ENCODE measurements around the gene STOML3. TPM values are rescaled to one million over a fixed set of nuclear protein-coding genes. Genes with fewer than 3 reads are reported as not detected.

STOML3 gene
- total RNA-seq, 1 experiment from 2014 or later = not detected

DNA sequence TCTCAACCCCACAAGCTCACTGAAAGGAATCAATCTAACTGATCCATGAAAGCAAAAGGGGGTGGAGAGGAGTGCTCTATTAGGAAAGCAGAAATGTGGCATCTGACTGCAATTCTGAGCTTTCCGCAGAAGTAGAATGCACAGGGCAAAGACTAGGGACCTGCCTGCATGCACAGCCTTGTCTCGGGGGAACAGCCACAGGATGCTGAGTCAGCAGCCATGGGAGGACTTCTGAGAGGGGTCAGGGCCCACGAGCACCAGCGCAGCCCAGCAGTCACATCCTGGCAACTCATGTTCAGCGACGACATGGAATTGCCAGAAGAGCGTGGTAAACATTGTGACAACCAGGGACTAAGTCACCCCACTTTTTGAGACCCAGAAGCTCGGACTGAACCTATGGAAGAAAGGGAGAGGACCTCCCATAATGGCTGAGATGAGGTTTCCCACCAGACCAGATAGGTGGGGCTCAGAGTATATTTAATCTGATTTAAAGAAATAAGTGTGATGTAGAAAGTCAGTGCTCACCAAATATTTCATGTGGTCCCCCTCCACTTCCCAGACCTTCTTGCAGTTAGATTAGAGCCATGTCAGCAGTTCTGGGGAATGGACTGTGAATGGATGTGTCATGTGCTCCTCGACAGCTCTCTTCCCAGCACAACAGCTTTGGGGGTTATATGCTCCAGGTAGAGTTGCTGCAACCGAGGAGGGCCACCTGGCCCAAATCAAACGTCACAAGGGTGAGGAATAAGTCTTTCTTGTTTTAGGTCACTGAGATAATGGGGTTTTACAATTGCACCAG is 32.6 kb downstream of the STOML3 start:
- in situ Hi-C loops (cut with HindIII; ENCODE audit: low pct_unique_long_range_greater_than_20kb, low sequenced_read_pairs) = no loop called here
- Histone ChIP-seq H3K4me1 (ENCODE audit: control insufficient read depth, insufficient read depth, low read length) (no peaks in the 10 kb centered on the region), H3K27me3 (ENCODE audit: control insufficient read depth, insufficient read depth, low read length) (no peaks in the 10 kb centered on the region), H3K4me3 (ENCODE audit: low read depth in 2 of 2, low read length in 2 of 2) (no peak overlapping the region), H3K9me3 (ENCODE audit: control insufficient read depth, insufficient read depth, low read depth, low read length) (no peaks in the 10 kb centered on the region), H3K36me3 (ENCODE audit: control insufficient read depth, insufficient read depth, low read length) (no peaks in the 10 kb centered on the region), H3K27ac (ENCODE audit: low read length) (no peak overlapping the region)
- CTCF ChIA-PET = no interaction called here
- POLR2A ChIA-PET = no interaction called here
- no peak for ATAC-seq
- no TSS peak for BruUV-seq (replicated peaks)
- DNase-seq (ENCODE audit: low read depth, low spot score) = no peak
- TF ChIP-seq POLR2AphosphoS5 (IDR thresholded peaks at IDR 0.05; ENCODE audit: low read depth, low read length) = no peak
- TF ChIP-seq, protein P1, sequence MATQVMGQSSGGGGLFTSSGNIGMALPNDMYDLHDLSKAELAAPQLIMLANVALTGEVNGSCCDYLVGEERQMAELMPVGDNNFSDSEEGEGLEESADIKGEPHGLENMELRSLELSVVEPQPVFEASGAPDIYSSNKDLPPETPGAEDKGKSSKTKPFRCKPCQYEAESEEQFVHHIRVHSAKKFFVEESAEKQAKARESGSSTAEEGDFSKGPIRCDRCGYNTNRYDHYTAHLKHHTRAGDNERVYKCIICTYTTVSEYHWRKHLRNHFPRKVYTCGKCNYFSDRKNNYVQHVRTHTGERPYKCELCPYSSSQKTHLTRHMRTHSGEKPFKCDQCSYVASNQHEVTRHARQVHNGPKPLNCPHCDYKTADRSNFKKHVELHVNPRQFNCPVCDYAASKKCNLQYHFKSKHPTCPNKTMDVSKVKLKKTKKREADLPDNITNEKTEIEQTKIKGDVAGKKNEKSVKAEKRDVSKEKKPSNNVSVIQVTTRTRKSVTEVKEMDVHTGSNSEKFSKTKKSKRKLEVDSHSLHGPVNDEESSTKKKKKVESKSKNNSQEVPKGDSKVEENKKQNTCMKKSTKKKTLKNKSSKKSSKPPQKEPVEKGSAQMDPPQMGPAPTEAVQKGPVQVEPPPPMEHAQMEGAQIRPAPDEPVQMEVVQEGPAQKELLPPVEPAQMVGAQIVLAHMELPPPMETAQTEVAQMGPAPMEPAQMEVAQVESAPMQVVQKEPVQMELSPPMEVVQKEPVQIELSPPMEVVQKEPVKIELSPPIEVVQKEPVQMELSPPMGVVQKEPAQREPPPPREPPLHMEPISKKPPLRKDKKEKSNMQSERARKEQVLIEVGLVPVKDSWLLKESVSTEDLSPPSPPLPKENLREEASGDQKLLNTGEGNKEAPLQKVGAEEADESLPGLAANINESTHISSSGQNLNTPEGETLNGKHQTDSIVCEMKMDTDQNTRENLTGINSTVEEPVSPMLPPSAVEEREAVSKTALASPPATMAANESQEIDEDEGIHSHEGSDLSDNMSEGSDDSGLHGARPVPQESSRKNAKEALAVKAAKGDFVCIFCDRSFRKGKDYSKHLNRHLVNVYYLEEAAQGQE (IDR thresholded peaks at IDR 0.05; ENCODE audit: insufficient read depth in 1 of 2, low read depth in 2 of 2, low read length in 1 of 2) = no peak
- no peak for TF ChIP-seq TCF7L2 (IDR thresholded peaks at IDR 0.05; ENCODE audit: low read depth, low read length)
- intact Hi-C loops (cut with micrococcal nuclease; ENCODE audit: unreplicated experiment) = no loop called here

DNA sequence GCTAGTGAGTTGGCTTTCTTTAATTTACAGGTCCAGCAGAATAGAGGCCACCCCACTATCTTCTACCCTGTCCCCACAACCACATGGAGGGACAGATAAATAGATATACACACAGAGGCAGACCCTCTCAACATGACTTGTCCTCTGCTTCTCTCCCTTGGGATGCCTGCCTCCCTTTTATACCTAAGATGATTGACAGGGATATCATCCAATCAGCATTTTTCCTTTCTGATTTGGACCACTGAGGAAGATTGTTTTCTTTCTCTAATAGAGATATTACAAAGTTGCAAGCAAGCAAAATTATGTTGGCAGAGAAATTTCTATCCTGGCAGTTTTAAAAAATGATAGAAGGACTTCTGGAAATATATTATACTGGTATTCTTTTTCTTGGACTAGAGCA is 35.8 kb downstream of the STOML3 start:
- Histone ChIP-seq H3K27ac (ENCODE audit: low read length) (no peak overlapping the region), H3K4me1 (ENCODE audit: control insufficient read depth, insufficient read depth, low read length) (no peaks in the 10 kb centered on the region), H3K4me3 (ENCODE audit: low read depth in 2 of 2, low read length in 2 of 2) (no peak overlapping the region), H3K36me3 (ENCODE audit: control insufficient read depth, insufficient read depth, low read length) (no peaks in the 10 kb centered on the region), H3K9me3 (ENCODE audit: control insufficient read depth, insufficient read depth, low read depth, low read length) (no peaks in the 10 kb centered on the region), H3K27me3 (ENCODE audit: control insufficient read depth, insufficient read depth, low read length) (no peaks in the 10 kb centered on the region)
- intact Hi-C loops (cut with micrococcal nuclease; ENCODE audit: unreplicated experiment) (no loop called here), in situ Hi-C loops (cut with HindIII; ENCODE audit: low pct_unique_long_range_greater_than_20kb, low sequenced_read_pairs) (no loop called here)
- TF ChIP-seq POLR2AphosphoS5 (IDR thresholded peaks at IDR 0.05; ENCODE audit: low read depth, low read length) (no peak), TCF7L2 (IDR thresholded peaks at IDR 0.05; ENCODE audit: low read depth, low read length) (no peak)
- TF ChIP-seq, protein P2, sequence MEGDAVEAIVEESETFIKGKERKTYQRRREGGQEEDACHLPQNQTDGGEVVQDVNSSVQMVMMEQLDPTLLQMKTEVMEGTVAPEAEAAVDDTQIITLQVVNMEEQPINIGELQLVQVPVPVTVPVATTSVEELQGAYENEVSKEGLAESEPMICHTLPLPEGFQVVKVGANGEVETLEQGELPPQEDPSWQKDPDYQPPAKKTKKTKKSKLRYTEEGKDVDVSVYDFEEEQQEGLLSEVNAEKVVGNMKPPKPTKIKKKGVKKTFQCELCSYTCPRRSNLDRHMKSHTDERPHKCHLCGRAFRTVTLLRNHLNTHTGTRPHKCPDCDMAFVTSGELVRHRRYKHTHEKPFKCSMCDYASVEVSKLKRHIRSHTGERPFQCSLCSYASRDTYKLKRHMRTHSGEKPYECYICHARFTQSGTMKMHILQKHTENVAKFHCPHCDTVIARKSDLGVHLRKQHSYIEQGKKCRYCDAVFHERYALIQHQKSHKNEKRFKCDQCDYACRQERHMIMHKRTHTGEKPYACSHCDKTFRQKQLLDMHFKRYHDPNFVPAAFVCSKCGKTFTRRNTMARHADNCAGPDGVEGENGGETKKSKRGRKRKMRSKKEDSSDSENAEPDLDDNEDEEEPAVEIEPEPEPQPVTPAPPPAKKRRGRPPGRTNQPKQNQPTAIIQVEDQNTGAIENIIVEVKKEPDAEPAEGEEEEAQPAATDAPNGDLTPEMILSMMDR (IDR thresholded peaks at IDR 0.05) = no peak
- DNase-seq (ENCODE audit: low read depth, low spot score) (no peak), ATAC-seq (no peak)
- POLR2A ChIA-PET = no interaction called here
- CTCF ChIA-PET = no interaction called here
- no TSS peak for BruUV-seq (replicated peaks)

DNA sequence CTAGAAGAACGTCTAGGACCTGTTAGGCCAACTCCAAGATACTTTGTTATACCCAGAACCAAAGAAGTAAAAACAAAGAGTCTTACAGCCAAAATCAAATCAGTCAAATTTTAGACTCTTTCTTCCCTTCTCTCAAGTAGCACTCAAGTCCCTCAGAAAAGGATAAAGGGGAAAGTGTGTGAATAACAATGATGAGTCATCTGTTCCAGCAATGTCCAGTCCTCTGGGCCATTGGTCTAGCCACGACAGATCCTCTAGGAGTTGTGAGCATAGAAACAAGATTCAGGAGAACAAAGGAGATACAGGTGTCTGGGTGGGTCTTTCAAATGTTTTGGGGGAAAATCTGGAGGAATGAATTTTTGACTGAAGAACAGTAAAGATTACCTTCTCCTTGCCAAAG is 36.3 kb downstream of the STOML3 start:
- TF ChIP-seq TCF7L2 (IDR thresholded peaks at IDR 0.05; ENCODE audit: low read depth, low read length) (no peak), POLR2AphosphoS5 (IDR thresholded peaks at IDR 0.05; ENCODE audit: low read depth, low read length) (no peak), SIN3A (IDR thresholded peaks at IDR 0.05; ENCODE audit: borderline replicate concordance, insufficient read depth, low read depth, low read length) (no peak)
- TF ChIP-seq, protein P1 (IDR thresholded peaks at IDR 0.05; ENCODE audit: insufficient read depth in 1 of 2, low read depth in 2 of 2, low read length in 1 of 2) = no peak
- TF ChIP-seq, protein P2 (IDR thresholded peaks at IDR 0.05) = no peak
- Histone ChIP-seq H3K9me3 (ENCODE audit: control insufficient read depth, insufficient read depth, low read depth, low read length) (no peaks in the 10 kb centered on the region), H3K4me1 (ENCODE audit: control insufficient read depth, insufficient read depth, low read length) (no peaks in the 10 kb centered on the region), H3K36me3 (ENCODE audit: control insufficient read depth, insufficient read depth, low read length) (no peaks in the 10 kb centered on the region), H3K27me3 (ENCODE audit: control insufficient read depth, insufficient read depth, low read length) (no peaks in the 10 kb centered on the region), H3K27ac (ENCODE audit: low read length) (no peak overlapping the region), H3K4me3 (ENCODE audit: low read depth in 2 of 2, low read length in 2 of 2) (no peak overlapping the region)
- no TSS peak for BruUV-seq (replicated peaks)
- DNase-seq (ENCODE audit: low read depth, low spot score) = no peak
- intact Hi-C loops (cut with micrococcal nuclease; ENCODE audit: unreplicated experiment) (no loop called here), in situ Hi-C loops (cut with HindIII; ENCODE audit: low pct_unique_long_range_greater_than_20kb, low sequenced_read_pairs) (no loop called here)
- ATAC-seq = no peak
- CTCF ChIA-PET = no interaction called here
- POLR2A ChIA-PET = no interaction called here
